AG10803 (cell line): ENCODE measurements around the gene LRP1.

Experiments
- DNase-seq: peaks from one replicate; pipeline ENCODE4 v3.0.0; 2010; ENCODE audit warnings: low read depth
- H3K4me3 ChIP-seq: 2 replicates; pipeline ENCODE4 v1.5.1; 2011; ENCODE audit warnings: mild to moderate bottlenecking, low read length, control low read depth
- CTCF ChIP-seq: conservative IDR thresholded peaks from 2 replicates; pipeline ENCODE4 v1.5.1; 2011; ENCODE audit warnings: mild to moderate bottlenecking, low read length, control low read depth, inconsistent platforms

Gene LRP1

DNA sequence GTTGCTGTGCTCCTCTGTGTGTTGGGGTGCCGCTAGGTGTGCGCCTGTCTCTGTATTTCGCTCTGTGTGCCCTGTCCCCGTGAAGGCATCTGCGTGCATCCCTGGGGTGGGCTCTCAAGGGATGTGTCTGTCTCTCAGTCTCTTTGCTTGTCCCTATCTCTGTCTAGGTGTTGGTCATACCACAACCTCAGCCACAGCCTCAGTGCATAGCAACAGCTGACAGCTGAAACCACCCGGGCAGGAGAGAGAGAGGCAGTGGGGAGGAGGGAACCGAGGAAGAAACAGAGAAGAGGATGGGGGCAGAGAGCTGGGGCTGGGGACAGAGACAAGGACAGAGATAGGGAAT lies 87.4 kb downstream of the LRP1 start:
- peak overlapping the region; percentile 30 for H3K4me3 ChIP-seq
- peak; percentile 44 for DNase-seq
- no peak for TF ChIP-seq CTCF

DNA sequence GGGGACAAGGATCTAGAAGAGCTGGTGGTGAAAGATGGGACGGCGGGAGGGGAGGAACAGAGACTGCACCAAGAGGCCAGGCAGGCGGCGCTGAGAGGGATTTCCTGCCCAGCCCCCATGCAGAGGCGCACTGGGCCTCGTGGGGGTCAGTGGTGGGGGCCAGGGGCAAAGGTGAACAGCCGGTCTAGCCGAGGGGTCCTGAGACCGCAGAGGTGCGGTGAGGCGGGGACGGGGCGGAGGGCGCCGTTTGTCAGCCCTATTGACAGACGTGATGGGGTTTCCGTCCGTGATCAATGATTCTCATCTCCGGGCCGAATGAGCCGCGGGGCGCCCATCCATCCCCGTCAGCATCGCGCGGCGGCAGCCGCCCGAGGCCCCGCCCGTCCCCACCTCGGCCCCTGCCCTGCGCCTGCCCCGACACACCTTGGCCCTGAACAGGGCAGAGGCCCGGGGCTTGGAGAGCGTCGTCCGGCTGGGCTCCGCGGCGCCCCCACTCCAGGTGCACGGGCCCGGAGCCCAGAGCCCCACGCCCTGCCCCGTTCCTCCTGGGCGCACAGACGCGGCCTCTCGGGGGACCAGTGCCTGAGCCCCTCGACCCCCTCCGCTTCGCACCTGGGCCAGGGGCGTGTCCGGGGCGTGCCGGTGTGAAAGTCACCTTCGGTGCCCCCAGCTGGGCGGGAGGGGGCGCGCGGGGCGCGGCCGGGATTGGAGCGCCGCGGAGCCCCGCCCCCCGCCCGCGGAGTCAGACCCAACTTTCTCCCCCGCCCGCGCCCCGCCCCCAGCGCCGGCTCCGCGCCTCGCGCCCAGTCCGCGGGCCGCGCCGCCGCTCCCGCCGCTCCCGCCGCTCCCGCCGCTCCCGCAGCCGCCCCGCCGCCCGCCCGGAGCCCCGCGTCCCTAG lies 88.0 kb downstream of the LRP1 start, which contains the start of gene NXPH4:
NXPH4 (plus strand) TSS at position 781 of the 898 bp plus-strand sequence. CDS start 176 bp downstream, outside the sequence.
- H3K4me3 ChIP-seq, result peak within 1 kb of the TSS; percentile 56
- no peak for TF ChIP-seq CTCF
- no peak for DNase-seq

DNA sequence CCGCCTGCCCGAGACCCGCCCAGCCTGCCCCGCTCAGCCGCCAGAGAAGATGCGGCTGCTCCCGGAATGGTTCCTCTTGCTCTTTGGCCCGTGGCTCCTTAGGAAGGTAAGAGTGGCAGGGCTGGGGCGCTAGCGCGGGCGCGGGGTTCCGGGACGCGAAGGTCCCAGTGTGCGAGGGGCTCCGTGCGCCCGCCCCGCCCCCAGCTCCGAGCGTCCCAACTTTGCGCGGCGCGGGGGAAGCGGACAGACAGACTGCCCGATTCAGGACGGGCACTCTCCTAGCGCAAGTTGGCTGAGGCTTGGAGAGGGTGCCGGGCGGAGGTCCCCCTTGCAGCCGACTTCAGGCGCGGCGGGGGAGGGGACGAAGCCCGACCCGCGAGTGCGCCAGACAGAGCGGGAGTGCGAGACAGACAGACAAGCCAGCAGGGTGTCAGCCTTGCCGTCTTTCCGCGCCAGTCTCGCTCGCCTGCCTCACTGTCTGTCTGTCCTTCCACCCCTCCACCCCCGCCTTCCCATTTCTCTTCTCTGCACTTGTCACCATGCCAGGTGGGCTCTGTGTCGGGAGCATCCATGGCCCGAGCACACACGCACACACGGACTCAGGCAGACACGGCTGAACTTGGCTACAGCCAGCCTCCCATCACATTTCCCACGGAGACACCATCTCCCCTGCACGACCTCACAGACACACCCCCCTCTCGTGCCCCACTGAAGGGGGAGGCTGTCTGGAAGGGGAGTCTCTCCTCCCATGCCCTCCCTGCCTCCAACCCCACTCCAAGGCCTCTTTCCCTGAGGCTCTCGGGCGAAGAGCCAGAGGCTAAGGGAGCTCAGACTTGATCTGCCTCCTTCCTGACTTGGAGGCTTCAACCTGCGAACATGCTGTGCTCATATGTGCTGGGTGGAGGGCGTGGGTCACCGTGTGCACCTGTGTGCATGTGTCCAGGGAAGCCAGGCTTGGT lies 88.9 kb downstream of the LRP1 start:
- TF ChIP-seq CTCF, result no peak
- peak overlapping the region; percentile 56 for H3K4me3 ChIP-seq
- no peak for DNase-seq

DNA sequence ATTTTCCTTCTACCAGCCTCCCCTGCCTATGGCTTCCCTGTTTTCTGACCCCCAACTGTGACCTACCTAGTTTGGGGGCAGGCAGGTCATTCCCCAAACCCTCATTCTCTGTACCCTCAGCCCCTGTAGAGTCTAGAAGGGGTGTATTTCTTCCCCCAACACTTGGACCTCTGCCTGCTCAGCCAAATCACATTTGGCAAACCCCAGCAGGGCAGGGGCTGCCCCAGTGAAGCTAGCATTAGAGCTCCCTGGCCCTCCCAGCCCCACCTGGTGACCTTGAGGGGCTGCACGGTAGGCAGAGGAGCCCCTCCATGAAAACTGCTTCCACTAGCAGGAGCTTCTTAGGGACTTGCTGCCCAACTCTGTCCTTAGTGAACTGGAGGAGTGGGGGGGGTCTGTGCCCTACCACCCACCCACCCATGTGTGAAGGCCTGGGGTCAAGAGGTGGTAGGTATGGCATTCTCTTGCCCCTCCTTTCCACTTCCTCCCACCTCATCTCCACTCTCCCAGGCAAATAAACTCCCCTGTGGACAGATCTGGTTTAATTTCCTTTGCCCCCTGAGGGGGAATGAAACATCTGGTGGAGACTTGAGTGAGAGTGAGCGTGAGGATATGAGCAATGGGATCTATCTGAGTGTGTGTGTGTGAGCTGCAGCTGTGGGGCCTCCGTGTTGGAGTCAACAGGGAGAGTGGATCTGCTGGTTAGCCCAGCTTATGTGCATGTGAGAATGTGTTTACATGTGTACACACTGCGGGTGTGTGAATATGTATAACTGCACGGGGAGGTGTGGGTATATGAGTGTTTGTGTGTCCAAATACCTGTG lies 90.0 kb downstream of the LRP1 start:
- no peak for TF ChIP-seq CTCF
- no peak for DNase-seq
- H3K4me3 ChIP-seq, result no peak overlapping the region

DNA sequence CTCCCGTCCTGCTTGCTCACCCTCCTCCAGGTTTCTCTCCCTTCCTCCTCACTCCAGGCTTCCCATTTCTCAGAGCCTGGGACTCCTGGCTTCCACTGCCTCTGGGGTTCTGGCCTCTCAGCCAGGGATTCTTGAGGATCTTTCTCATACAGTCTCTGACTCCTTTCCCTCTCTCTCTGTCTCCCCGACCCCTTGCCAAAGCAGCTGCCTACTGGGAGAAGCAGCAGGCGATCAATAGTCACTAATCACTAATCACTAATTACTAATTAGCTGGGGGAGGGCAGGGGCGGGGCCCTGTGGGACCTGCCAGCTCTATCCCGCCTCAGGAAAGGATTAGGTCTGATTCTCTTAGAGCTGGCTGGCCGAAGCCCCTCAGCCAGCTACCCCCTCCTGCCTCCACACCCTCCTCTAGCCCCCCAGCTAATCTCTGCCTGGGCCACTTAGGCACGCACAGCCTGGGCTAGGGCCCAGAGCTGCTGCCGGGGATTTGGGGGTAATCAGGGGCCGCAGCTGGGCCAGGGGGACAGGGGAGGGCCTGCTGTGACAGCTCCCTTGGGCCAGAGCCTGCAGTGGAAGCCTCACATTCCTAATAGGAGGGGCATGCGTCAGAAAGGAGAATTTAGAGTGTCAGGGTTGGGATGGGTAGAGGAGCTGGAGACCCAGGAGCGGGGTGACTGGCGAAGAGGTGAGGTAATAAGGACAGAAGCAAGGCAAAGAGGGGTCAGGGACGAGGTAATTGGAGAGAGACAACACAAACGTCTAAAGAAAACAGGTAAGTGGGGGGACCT lies 91.1 kb downstream of the LRP1 start:
- no peak overlapping the region for H3K4me3 ChIP-seq
- DNase-seq, result no peak
- TF ChIP-seq CTCF, result no peak
